Stimulated activated naive CD8-positive, alpha-beta T cell treated with anti-CD3 and anti-CD28 coated beads, Interleukin-15, Interleukin-2, amounts not matched to agents 100 ng/mL and 50 ng/mL, for 24 hours (primary cell): ENCODE results near the gene FOXA2.
"Not testable (repeated sequence)": the region's sequence is repeated elsewhere in the genome, so short reads cannot be mapped to it uniquely, and the experiment has no call there.

Experiments
- H3K27ac Mint-ChIP-seq: one replicate; pipeline ENCODE4 v1.8.0; 2021; ENCODE audit warnings: mild to moderate bottlenecking, mixed read lengths
- H3K27me3 Mint-ChIP-seq: one replicate; pipeline ENCODE4 v1.8.0; 2021; ENCODE audit warnings: mixed read lengths
- H3K36me3 Mint-ChIP-seq: one replicate; pipeline ENCODE4 v1.8.0; 2021; ENCODE audit warnings: low read depth, mixed read lengths
- H3K4me1 Mint-ChIP-seq: one replicate; pipeline ENCODE4 v1.8.0; 2021; ENCODE audit warnings: low read depth, mixed read lengths
- H3K4me3 Mint-ChIP-seq: one replicate; pipeline ENCODE4 v1.8.0; 2021; ENCODE audit warnings: mild to moderate bottlenecking, mixed read lengths
- H3K9me3 Mint-ChIP-seq: one replicate; pipeline ENCODE4 v1.8.0; 2021; ENCODE audit warnings: mixed read lengths

The FOXA2 gene

DNA sequence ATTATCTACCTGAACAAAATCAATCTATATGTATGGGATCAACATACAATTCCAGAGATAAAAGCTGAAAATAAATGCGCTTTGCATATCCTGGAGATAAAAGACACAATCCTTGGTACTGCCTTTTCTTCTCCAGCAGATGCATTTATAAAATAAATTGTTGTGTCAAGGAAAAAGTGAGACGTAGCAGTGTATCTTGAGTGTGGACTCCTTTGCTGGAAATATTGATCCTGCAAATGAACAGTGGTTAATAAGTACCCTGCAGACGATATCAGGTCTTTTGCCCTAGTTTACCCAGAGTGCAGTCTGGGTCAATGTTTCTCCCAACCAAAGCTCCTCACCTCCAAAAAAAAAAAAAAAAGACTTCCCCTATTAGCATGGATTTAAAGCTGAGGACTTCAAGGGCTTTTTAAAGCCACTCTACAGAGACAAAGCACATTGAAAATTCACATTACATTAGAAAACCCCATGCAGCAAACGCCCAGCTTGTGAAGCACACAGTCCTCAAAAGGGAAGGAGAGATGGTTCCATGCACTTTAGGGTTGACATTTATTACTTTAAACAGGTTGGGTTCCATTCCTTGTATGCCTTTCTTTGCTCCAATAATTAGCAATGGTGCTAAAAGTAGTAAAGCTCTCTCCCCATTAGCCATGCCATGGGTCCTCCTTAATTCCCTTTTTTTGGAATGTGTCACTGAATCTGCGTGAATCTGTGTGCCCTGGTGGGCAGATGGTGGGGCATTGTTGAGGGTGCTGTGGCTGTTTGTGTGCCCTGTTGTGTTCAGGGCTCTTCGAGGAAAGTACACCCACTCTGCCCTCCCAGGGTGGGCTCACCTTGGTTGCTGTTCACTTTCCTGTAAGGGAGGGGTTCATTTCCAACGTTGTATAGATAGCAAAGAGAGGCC lies 21.1 kb downstream of the FOXA2 start:
- no peak overlapping the region for H3K27ac Mint-ChIP-seq
- no peaks in the 10 kb centered on the region for H3K36me3 Mint-ChIP-seq
- peaks cover 96% of the 10 kb centered on the region for H3K27me3 Mint-ChIP-seq
- H3K4me3 Mint-ChIP-seq, result no peak overlapping the region
- no peaks in the 10 kb centered on the region for H3K4me1 Mint-ChIP-seq
- H3K9me3 Mint-ChIP-seq, result no peaks in the 10 kb centered on the region

DNA sequence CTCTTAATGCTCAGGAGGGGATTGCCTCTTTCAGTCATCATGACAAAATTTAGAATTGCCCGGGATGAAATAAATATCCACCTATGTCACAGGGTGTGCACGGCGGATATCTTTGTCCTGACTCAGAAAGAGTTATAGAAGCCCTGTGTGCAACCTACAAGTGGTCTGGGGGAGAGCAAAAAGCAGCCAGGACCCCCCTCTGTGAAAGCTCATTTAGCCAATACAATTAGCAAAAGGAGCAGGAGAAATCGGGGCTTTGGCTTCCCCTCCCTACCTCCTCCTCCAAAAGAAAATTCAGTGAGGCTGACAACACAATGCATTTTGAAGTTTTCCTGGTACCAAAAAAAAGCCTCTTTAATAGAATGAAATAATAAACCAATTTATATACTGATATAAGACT lies 21.8 kb downstream of the FOXA2 start:
- no peaks in the 10 kb centered on the region for H3K36me3 Mint-ChIP-seq
- no peaks in the 10 kb centered on the region for H3K9me3 Mint-ChIP-seq
- H3K4me1 Mint-ChIP-seq, result no peaks in the 10 kb centered on the region
- H3K27me3 Mint-ChIP-seq, result peaks cover 94% of the 10 kb centered on the region
- no peak overlapping the region for H3K27ac Mint-ChIP-seq
- H3K4me3 Mint-ChIP-seq, result no peak overlapping the region

DNA sequence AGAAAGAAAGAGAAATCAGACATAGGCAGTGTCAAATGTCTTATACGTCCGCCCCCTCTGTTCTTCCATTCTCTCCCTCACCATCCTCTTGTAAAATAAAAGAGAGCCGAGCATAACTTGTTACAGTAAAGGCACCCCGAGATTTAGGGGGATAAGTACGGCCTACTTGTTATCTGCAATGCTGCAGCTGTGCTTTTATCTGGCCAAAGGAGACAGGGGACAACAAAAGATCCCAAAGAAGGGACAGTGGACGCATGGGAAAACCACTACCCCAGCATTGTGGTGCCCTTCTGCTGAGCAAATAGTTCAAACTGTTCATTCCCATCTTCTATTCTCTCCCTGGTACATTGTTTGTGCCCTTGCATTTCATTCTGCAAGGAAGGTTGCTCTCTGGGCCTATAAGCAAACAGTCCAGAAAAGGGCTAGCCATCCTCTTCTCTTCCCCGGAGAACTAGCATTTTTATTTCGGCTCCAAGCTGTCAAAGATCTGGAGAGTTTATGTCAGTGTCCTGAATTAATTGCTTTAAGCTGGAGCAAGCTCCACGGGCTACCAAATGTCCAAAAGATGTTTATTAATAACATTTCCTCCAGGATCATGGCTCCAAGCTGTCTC lies 22.3 kb downstream of the FOXA2 start:
- Mint-ChIP-seq H3K4me1 (no peaks in the 10 kb centered on the region), H3K4me3 (no peak overlapping the region), H3K9me3 (no peaks in the 10 kb centered on the region), H3K36me3 (no peaks in the 10 kb centered on the region), H3K27me3 (peaks cover 89% of the 10 kb centered on the region), H3K27ac (no peak overlapping the region)

DNA sequence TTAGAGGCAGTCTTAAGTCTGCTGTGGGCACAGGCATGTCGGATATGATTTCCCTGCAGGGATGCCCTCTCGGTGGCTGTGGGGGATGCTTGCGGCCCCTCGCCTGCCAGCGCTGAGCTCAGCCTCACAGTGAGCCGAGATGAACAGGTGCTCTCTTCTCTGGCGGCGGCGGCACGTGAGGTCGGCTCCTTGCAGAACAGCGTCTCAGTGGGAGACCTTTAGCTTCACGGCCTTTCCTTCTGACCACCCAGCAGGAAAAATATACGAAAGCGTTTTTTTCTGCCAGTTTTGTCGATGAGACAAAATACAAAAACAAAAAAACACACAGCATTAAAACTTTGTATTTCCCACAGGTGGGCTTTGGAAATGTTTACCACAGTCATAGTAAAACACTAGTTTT lies 23.6 kb downstream of the FOXA2 start:
- Mint-ChIP-seq H3K4me3 (no peak overlapping the region), H3K27me3 (peaks cover 76% of the 10 kb centered on the region), H3K36me3 (no peaks in the 10 kb centered on the region), H3K27ac (no peak overlapping the region), H3K4me1 (no peaks in the 10 kb centered on the region), H3K9me3 (no peaks in the 10 kb centered on the region)

GRCh38 chr20:22559711-22560318 lies 24.6 kb downstream of the FOXA2 start:
- Mint-ChIP-seq H3K36me3 (no peaks in the 10 kb centered on the region), H3K4me3 (no peak overlapping the region), H3K9me3 (no peaks in the 10 kb centered on the region), H3K4me1 (no peaks in the 10 kb centered on the region), H3K27me3 (peaks cover 66% of the 10 kb centered on the region), H3K27ac (no peak overlapping the region)

DNA sequence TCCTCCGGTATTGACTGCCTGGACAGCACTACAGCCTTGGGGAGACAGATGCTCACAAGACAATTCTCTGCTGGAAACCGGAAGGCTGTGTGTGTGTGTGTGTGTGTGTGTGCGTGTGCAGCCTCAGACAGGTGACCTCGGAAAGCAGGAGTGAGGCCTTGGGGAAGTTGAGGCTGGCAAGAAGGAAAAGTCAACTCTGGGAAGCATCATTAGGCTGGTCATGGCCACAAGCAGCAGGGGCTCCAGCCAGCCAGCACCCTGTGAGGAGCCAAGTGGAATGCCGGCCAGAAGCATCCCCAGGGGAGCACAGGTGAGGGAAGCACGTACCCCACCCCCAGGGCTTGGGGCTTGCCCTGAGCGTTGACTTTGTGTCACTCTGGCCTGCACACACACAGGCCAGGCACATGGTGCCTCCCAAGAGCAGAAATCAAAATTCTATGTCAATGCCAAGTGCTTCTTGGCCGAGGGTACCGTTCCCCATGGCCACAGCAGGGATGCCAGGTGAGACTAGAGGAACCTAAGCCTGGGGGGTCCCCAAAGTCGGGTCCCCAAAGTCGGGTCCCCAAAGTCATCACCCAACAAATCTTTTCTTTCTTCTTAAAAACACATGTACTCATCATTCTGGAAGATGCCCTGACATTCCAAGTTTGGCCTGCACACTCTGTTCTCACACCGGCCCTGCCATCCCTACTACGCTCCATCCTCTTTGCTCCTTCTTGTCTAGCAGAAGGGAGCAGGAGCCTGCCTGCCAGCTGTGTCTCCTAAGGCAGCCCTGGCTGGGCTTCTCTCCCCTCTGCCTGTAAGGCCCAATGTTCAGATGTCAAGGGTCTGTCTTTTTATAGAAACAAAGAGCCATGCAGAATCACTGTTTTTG lies 26.7 kb downstream of the FOXA2 start:
- Mint-ChIP-seq H3K27ac (no peak overlapping the region), H3K4me3 (no peak overlapping the region), H3K9me3 (peaks cover 9% of the 10 kb centered on the region), H3K36me3 (no peaks in the 10 kb centered on the region), H3K4me1 (no peaks in the 10 kb centered on the region), H3K27me3 (peaks cover 59% of the 10 kb centered on the region)

GRCh38 chr20:22556565-22557056 lies 27.8 kb downstream of the FOXA2 start:
- Mint-ChIP-seq H3K27ac (no peak overlapping the region), H3K27me3 (peaks cover 53% of the 10 kb centered on the region), H3K4me3 (no peak overlapping the region), H3K36me3 (no peaks in the 10 kb centered on the region), H3K9me3 (peaks cover 12% of the 10 kb centered on the region), H3K4me1 (no peaks in the 10 kb centered on the region)

GRCh38 chr20:22555791-22556564 lies 28.4 kb downstream of the FOXA2 start:
- H3K9me3 Mint-ChIP-seq, result peaks cover 12% of the 10 kb centered on the region
- no peaks in the 10 kb centered on the region for H3K4me1 Mint-ChIP-seq

GRCh38 chr20:22554391-22554790 lies 30.0 kb downstream of the FOXA2 start:
- Mint-ChIP-seq H3K4me3 (no peak overlapping the region), H3K4me1 (no peaks in the 10 kb centered on the region), H3K27me3 (peaks cover 32% of the 10 kb centered on the region), H3K36me3 (no peaks in the 10 kb centered on the region), H3K9me3 (peaks cover 12% of the 10 kb centered on the region), H3K27ac (no peak overlapping the region)

More at GRCh38 chr20:22555791-22556564, 28.4 kb downstream of the FOXA2 start:
- H3K4me3 Mint-ChIP-seq, result no peak overlapping the region
- H3K27me3 Mint-ChIP-seq, result peaks cover 46% of the 10 kb centered on the region
- no peak overlapping the region for H3K27ac Mint-ChIP-seq
- no peaks in the 10 kb centered on the region for H3K36me3 Mint-ChIP-seq

DNA sequence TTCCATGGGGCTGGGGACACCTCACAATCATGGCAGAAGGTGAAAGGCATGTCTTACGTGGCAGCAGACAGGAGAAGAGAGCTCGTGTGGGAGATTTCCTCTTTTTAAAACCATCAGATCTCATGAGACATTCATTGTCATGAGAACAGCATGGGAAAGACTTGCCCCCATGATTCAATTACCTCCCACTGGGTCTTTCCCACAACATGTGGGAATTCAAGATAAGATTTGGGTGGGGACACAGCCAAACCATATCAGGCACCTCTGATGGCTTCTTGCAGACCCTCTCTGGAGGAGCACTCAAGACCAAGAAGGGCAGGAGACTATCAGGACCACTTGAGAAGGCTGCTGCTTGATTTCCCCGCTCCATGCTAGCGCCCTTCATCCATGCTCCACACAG lies 33.9 kb downstream of the FOXA2 start:
- H3K27me3 Mint-ChIP-seq, result peaks cover 17% of the 10 kb centered on the region
- not testable (repeated sequence) for H3K36me3 Mint-ChIP-seq, H3K4me1 Mint-ChIP-seq, H3K27ac Mint-ChIP-seq, H3K4me3 Mint-ChIP-seq
- peaks cover 12% of the 10 kb centered on the region for H3K9me3 Mint-ChIP-seq

- H3K4me1 Mint-ChIP-seq, result no peaks in the 10 kb centered on the region
- H3K27ac Mint-ChIP-seq, result no peak overlapping the region
- H3K4me3 Mint-ChIP-seq, result no peak overlapping the region
- H3K36me3 Mint-ChIP-seq, result no peaks in the 10 kb centered on the region
- peaks cover 7% of the 10 kb centered on the region for H3K9me3 Mint-ChIP-seq
- peaks cover 8% of the 10 kb centered on the region for H3K27me3 Mint-ChIP-seq
These were observed 36.3 kb downstream of the FOXA2 start for GRCh38 chr20:22548040-22548439.

DNA sequence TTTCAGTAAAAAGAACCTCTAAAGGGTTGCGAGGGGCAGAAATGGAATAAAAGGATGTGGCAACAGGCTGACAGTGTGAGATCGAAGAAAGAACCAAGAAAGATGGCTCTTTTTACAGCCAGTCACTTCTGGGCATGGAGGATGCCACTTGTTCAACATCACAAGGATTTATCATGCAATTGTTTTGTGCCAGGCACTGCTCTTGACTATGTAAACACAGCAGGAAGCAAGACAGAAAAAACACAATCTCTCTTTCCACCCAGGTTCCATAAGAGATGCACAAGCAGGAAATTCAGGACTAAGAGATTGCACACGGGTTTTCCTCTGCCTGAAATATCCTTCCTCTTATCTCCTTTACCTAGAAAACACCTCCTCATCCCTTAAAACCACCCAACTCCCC lies 38.0 kb downstream of the FOXA2 start:
- no peaks in the 10 kb centered on the region for H3K27me3 Mint-ChIP-seq
- H3K27ac Mint-ChIP-seq, result no peak overlapping the region
- no peak overlapping the region for H3K4me3 Mint-ChIP-seq
- H3K4me1 Mint-ChIP-seq, result no peaks in the 10 kb centered on the region
- no peaks in the 10 kb centered on the region for H3K9me3 Mint-ChIP-seq
- no peaks in the 10 kb centered on the region for H3K36me3 Mint-ChIP-seq

GRCh38 chr20:22545045-22545444 lies 39.3 kb downstream of the FOXA2 start:
- Mint-ChIP-seq H3K4me1 (no peaks in the 10 kb centered on the region), H3K27me3 (no peaks in the 10 kb centered on the region), H3K27ac (no peak overlapping the region), H3K9me3 (no peaks in the 10 kb centered on the region), H3K4me3 (no peak overlapping the region), H3K36me3 (no peaks in the 10 kb centered on the region)

- Mint-ChIP-seq H3K36me3 (no peaks in the 10 kb centered on the region), H3K4me1 (no peaks in the 10 kb centered on the region), H3K27me3 (no peaks in the 10 kb centered on the region), H3K4me3 (no peak overlapping the region), H3K9me3 (no peaks in the 10 kb centered on the region), H3K27ac (no peak overlapping the region)
These were observed 39.9 kb downstream of the FOXA2 start for GRCh38 chr20:22544462-22544861.
